Measurements from ENCODE around the gene AMZ1.

DNA sequence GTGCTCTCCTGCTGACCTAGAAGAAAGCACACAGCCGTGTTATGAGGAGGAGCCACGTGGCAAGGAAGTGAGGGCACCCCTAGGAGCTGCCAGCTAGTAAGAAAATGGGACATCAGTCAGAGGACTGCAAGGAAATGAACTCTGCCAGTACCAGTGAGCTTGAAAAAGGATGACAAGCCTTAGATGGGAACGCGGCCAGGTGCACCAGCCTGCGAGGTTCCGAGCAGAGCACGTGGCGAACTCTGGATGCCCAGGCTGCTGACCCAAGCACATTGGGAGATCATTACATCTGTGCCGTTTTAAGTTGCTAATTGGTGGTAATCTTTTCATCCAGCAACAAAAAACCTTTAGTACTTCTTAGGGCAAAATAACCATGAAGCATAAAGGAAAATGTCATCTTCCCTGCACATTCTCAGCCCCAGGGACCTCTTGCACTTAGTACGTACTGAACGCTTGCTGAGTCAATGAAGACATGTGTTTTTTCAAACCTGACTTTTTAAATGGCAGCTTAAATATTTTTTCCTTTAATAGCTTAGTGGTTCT is 69.4 kb downstream of the AMZ1 start:
- TF ChIP-seq, protein P1, sequence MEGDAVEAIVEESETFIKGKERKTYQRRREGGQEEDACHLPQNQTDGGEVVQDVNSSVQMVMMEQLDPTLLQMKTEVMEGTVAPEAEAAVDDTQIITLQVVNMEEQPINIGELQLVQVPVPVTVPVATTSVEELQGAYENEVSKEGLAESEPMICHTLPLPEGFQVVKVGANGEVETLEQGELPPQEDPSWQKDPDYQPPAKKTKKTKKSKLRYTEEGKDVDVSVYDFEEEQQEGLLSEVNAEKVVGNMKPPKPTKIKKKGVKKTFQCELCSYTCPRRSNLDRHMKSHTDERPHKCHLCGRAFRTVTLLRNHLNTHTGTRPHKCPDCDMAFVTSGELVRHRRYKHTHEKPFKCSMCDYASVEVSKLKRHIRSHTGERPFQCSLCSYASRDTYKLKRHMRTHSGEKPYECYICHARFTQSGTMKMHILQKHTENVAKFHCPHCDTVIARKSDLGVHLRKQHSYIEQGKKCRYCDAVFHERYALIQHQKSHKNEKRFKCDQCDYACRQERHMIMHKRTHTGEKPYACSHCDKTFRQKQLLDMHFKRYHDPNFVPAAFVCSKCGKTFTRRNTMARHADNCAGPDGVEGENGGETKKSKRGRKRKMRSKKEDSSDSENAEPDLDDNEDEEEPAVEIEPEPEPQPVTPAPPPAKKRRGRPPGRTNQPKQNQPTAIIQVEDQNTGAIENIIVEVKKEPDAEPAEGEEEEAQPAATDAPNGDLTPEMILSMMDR (IDR thresholded peaks at IDR 0.05) = no peak
- no peak for TF ChIP-seq POLR2A (IDR thresholded peaks at IDR 0.05)

Measured in lower leg skin (tissue), 3 donors.